HFF-Myc (cell line): Measurements from ENCODE around the gene CELSR3.

Experiments
- DNase-seq: peaks from one replicate; pipeline ENCODE4 v3.0.0-alpha.2; 2011; ENCODE audit warnings: low read depth; ENCODE audit errors: extremely low read depth
- H3K4me3 ChIP-seq: replicated peaks from 2 replicates; pipeline ENCODE4 v1.5.1; 2011; ENCODE audit warnings: low read depth, mild to moderate bottlenecking, control low read depth, low read length
- CTCF ChIP-seq: IDR thresholded peaks from 2 replicates; pipeline ENCODE4 v1.5.1; 2012; ENCODE audit warnings: mild to moderate bottlenecking, low read depth, low read length, control low read depth; ENCODE audit errors: missing control alignments

Gene CELSR3

GRCh38 chr3:48678566-48679380 is 16.1 kb upstream of the CELSR3 start:
- DNase-seq: no peak
- no peak overlapping the region for H3K4me3 ChIP-seq
- TF ChIP-seq CTCF: no peak

- H3K4me3 ChIP-seq: no peak overlapping the region
- no peak for TF ChIP-seq CTCF
- DNase-seq: no peak
Measured at GRCh38 chr3:48678056-48678455, 15.4 kb upstream of the CELSR3 start.

- no peak overlapping the region for H3K4me3 ChIP-seq
- DNase-seq: no peak
- no peak for TF ChIP-seq CTCF
Measured at GRCh38 chr3:48674505-48674904, 11.8 kb upstream of the CELSR3 start.

- DNase-seq: no peak
- no peak for TF ChIP-seq CTCF
- no peak overlapping the region for H3K4me3 ChIP-seq
Measured at GRCh38 chr3:48672522-48672921, 9.8 kb upstream of the CELSR3 start.

GRCh38 chr3:48664929-48665328 is 2.2 kb upstream of the CELSR3 start:
- DNase-seq: no peak
- H3K4me3 ChIP-seq: no peak overlapping the region
- no peak for TF ChIP-seq CTCF

GRCh38 chr3:48664313-48664644 is 1.6 kb upstream of the CELSR3 start:
- H3K4me3 ChIP-seq: peak overlapping the region; percentile 38
- no peak for DNase-seq
- no peak for TF ChIP-seq CTCF
